Renal pelvis (tissue), 12 donors: ENCODE results near the gene C10orf90. TPM values are rescaled to one million over a fixed set of nuclear protein-coding genes. Genes with fewer than 3 reads are reported as not detected.

Experiments
- DNase-seq: peaks from one replicate; pipeline ENCODE4 v3.0.0-alpha.2; 2013
- long read RNA-seq, 16 experiments: transcript quantifications; one replicate each; lab custom pipeline, GENCODE V29; 2026
- polyA plus RNA-seq, 3 donors: library from polyadenylated mRNA; unstranded; fragments of 120-200 nt; gene quantifications; one replicate each; pipeline ENCODE4 v1.2.1, GENCODE V29; 2013; ENCODE audit not compliant: insufficient read length in 3 of 3

The C10orf90 gene, protein sequence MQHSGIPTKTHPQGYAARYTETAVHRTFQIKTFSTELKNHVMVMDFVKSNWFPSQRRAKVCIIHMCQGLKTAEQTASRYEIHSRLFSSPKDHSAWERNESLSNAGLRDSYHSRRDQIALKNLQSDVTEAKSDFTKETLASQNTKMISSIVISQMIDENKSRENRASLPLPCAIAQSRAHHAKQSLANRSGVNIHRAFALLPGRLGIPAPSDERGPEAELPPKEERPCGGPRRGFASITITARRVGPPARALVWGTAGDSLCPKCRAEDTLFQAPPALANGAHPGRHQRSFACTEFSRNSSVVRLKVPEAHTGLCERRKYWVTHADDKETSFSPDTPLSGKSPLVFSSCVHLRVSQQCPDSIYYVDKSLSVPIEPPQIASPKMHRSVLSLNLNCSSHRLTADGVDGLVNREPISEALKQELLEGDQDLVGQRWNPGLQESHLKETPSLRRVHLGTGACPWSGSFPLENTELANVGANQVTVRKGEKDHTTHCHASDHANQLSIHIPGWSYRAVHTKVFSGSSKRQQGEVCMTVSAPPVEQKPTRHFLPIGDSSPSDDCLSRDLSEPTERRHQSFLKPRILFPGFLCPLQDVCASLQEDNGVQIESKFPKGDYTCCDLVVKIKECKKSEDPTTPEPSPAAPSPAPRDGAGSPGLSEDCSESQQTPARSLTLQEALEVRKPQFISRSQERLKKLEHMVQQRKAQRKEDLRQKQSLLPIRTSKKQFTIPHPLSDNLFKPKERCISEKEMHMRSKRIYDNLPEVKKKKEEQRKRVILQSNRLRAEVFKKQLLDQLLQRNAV
- under 1 TPM; 0.56 to 0.83 (median 0.76) TPM for polyA plus RNA-seq
- long read RNA-seq, donor 1 = 0 reads
- long read RNA-seq, donor 2 = 0 reads
- long read RNA-seq, donor 3 = 0 reads
- long read RNA-seq, donor 4 = 0 reads
- long read RNA-seq, donor 5 = 0 reads
- long read RNA-seq, donor 6 = 0 reads
- long read RNA-seq, donor 7 = 0 reads
- long read RNA-seq, donor 8 = 0 reads
- long read RNA-seq, donor 9 = 0 reads
- long read RNA-seq, donor 10 = 0 reads
- long read RNA-seq, donor 11, partial matches to known transcripts = 0 of 1 reads
- long read RNA-seq, donor 11, other reads (novel, unspliced or antisense) = 0 of 1 reads
- long read RNA-seq, donor 12 = 0 reads
- long read RNA-seq, donor 13 = 0 reads
- long read RNA-seq, donor 14 = 0 reads
- long read RNA-seq, donor 15 = 0 reads
- long read RNA-seq, donor 16 = 0 reads

- no peak for DNase-seq
Measured at GRCh38 chr10:126670056-126670894, at the start of gene C10orf90. Gene C10orf90 (minus strand): TSS chr10:126670693. CDS start chr10:126670480, 213 bp downstream.

DNA sequence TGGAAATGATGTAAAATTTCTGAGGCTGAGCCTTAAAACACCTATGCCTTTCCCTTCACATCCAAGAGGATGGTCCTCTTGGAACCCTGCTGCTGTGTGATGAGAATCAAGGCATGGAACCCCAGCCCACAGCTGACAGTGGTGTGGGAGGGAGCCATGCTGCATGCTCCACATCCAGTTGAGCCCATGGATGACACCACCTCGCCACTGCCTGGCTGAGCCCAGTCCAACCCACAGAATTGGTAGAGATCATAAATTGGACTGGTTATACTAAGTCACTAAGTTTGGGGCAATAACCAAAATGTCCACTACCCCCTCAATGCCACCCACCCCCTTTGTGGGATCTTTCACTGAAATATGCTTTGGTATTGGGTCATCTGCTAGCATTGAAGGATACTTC is 45.9 kb upstream of the C10orf90 start:
- no peak for DNase-seq

GRCh38 chr10:126713594-126713993 is 43.1 kb upstream of the C10orf90 start:
- no peak for DNase-seq

DNA sequence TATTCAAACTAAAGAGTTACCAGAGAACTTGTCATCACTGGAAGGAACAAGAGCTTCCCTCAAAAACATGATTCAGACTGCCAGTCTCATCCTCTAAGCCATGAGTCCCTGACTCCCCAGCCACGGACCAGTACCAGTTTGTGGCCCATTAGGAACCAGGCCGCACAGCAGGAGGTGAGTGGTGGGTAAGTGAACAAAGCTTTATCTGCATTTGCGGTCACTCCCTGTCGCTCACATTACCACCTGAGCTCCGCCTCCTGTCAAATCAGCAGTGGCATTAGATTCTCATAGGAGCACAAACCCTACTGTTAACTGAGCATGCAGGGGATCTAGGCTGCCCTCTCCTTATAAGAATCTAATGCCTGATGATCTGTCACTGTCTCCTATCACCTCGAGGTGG is 42.2 kb upstream of the C10orf90 start:
- no peak for DNase-seq

DNA sequence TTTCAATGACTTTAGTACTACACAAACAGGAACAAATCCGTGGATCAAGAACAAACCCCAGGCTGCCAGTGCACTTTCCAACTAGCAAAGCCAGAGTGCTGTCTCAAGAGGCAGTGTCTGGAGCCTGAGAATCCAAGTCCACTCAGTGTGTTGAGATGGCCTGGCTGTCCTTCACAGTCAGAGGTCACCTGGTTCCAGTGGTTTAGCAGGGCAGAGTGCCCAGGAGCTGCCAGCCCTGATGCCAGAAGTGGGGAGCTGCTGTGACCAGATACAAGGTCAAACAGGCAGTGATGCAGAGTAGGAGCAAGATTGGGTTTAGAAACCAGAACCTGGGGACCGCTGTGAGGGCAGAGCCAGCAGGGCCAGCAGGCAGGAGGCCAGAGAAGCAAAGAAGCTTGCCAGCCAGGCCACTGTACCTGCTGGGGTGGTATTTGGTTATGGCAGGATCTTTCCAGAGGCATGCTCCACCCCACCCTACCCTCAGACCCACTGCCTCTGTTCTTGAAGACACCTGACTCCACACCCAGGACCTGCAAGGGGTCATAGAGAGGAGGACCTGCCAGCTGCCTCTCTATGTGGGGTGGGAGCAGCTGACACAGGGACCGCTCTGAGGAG is 35.6 kb upstream of the C10orf90 start:
- no peak for DNase-seq

GRCh38 chr10:126705131-126705530 is 34.6 kb upstream of the C10orf90 start:
- DNase-seq = no peak

GRCh38 chr10:126704649-126705048 is 34.2 kb upstream of the C10orf90 start:
- DNase-seq = no peak

DNA sequence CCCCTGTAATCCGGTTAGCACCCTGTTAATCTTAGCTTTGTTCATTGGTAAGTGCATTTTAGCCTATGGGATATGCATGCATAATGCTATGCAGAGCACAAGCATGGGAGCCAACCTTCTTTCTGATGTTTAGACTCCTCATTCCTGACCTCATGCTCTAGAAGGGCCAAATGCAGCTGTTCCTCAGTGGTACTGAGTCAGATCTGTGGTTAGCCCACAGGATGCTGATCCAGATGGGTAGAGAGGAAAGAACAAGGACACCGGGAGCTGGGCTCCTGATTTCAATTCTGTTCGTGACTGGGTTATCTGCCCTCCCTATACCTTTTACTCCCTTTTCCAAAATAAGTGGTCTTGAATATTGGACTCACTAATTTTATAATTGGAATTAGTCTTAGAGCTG is 31.7 kb upstream of the C10orf90 start:
- no peak for DNase-seq

- DNase-seq = no peak
Measured at GRCh38 chr10:126701526-126701925, 31.0 kb upstream of the C10orf90 start.

- DNase-seq = no peak
Measured at GRCh38 chr10:126696684-126697083, 26.2 kb upstream of the C10orf90 start.

GRCh38 chr10:126691456-126691855 is 21.0 kb upstream of the C10orf90 start:
- no peak for DNase-seq

GRCh38 chr10:126690534-126690933 is 20.0 kb upstream of the C10orf90 start:
- DNase-seq = no peak

DNA sequence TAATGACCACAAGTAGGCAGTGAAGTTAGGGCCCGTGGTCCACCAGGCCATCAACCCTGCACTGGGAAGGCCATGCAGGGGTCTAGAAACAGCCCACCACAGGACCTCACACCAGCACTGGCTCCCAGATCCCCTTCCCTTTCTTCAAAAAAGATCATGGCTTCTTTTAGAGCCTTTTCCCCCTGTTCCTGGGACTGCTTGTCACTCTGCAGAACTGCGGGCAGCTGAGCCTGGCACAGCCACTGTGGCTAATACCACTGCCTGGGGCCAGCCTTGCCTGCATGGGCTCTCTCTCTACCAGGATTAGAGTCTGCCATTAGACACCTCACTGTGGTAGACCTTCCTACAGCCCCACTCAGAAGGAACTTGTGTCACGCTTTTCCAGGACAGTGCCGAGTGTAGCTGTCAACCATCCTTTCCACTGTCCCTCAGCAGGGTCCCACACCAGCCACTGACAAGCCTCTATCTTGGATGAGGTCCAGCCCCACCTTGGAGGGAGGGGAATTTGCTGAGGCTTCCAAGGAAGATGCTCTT is 19.0 kb upstream of the C10orf90 start:
- no peak for DNase-seq

GRCh38 chr10:126687121-126687606 is 16.7 kb upstream of the C10orf90 start:
- no peak for DNase-seq

DNA sequence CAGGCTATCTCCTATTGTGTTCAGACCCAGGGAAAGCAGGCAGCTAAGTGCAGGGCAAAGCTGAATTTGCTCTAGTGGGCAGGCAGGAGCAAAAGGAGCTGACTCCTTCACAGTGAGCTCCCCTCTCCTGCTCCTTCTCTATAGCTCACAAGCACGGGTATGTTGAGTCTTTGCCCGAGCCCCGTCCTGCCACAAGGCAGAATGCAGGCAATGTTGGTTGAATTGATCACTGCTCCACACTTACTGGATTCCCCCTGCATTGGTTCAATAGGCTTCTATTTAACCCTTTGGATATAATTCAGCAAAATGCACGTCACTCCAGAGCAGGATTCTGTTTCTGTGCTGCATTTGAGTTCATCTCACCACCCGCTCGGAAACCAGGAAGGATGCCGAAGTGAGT is 16.2 kb upstream of the C10orf90 start:
- DNase-seq = no peak

GRCh38 chr10:126686268-126686667 is 15.8 kb upstream of the C10orf90 start:
- no peak for DNase-seq

- DNase-seq = no peak
Measured at GRCh38 chr10:126685756-126686155, 15.3 kb upstream of the C10orf90 start.

- DNase-seq = no peak
Measured at GRCh38 chr10:126684171-126684745, 13.8 kb upstream of the C10orf90 start.

DNA sequence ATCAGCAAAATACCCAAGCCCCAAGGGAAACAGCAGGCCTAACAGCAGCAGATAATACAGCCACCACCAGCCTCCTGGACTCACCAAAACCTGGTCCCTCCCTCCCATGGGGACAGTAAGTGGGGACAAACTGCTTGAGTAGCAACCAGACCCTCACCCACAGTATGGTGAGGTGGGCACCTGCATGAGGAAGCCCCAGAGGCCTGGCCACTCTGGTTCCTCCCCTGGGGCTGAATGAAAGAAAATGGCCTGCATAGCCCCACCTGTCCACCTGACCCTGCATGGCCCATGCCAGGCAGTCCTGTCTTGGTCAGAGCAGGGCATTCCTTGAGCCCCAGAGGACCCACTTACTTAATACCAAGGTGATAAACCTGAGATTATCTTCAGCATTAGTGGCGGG is 13.0 kb upstream of the C10orf90 start:
- no peak for DNase-seq
